NCI-H345 treated with DMSO at 0.1 percent for 48 hours (cell line): ENCODE measurements around the gene ZNF609.

Source experiments
- DNase-seq: peaks from one replicate; lab custom pipeline; 2025; ENCODE audit not compliant: unreplicated experiment; lab: John Stamatoyannopoulos, UW

Gene ZNF609

DNA sequence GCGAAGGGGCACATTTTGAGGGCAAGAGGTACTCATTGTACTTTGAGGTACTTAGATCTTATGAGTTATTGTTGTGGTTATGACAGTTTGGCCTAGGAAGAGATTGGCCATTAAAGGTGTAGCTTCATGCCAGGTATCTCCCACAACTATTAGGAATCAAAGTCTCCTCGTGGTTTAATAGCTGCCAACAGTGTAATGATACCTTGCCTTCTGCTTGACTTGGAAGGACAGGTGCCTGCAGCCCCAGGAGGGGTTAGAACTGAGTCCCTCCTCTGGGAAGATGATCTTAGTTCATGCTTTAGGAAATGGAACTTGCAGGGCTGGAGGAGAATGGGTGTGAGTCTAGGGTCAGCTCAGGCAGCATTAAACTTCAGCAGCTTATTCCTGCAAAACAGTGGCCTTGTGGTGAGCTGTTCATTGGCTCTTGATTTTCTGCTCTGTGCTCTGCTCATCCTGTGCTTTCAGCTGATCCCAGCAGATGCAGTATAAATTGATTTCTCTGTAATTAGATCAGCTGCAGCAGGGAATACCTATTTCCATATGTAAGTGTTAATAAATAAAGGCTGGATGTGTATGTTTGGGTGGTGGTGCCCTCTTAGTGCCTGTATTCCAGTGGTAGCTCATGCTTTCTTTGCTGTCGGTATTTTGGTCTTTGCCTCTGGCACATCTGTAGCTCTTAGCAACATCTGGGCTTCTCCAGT is 40.5 kb downstream of the ZNF609 start:
- DNase-seq: no peak

DNA sequence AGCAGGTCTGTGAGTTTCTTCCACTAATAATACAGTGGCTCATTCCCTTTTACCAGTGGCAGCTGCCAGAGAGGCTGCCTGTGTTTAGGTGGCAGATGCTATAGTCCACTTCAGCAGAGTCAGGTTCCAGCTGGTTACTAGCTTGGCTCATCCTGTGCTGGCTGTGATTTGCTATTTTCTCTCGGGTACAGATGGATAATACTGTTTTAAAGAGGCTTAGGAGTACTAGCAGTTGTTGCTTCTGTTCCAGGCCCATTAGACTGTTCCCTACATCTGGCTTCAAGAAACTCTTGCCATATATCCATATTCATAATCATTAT is 41.0 kb downstream of the ZNF609 start:
- no peak for DNase-seq

DNA sequence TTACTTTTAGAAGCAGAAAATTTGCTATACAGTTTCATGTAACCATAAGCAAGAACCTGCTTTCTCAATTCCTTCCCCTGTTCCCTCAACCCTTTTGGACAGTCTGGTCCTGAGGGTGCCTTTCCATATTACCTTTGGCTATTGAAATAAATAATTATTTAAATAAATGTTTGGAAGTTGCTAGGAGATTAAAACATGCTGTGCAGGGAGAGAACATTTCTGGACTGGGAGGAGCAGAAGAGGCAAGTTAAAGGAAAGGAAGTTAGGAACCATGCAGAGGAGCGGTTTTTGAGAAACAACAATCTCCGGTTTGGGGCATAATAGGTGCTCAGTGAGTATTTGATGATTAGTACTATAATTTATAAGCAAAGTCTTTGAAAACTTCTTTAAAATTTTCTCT is 41.8 kb downstream of the ZNF609 start:
- DNase-seq: no peak

GRCh38 chr15:64502551-64502950 is 42.2 kb downstream of the ZNF609 start:
- no peak for DNase-seq

DNA sequence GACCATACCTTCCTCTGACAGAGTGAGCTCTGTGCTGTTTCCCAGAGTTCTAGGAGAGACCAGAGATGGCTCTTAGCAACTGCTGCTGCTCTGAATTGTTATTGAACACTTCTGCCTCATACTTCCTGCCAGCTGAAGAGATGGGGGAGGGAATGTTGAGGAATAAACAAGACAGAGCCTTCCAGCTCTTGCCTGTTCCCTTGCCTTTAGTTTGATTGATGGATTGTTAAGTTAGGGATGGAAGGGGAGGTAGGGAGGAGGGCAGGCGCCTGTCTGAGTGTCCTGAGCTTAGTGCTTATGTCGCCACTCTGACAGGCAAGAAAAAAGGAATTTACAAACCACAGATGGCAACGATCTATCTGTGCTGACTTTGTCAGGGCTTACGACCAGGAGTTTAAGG is 42.8 kb downstream of the ZNF609 start:
- DNase-seq: no peak

- no peak for DNase-seq
These were observed 43.3 kb downstream of the ZNF609 start for GRCh38 chr15:64503640-64504039.

- no peak for DNase-seq
These were observed 47.0 kb downstream of the ZNF609 start for GRCh38 chr15:64507293-64507802.

DNA sequence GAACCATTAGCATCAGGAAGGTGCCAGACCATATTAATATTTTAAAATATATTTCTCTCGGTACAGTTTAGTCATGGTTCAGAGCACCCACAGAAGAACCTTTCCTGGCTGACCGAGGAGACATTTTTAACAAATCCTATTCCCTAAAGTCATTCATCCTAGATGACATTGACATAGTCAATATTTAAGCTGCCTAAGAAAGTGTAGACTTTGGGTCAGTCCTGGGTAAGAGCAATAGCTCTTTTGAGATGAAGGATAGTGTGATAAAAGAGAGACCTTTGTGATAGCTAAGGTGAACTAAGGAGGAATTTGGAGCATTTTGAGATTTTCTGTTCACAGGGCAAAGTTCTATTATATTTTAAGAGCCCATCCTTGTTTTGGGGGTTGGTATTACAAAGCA is 47.5 kb downstream of the ZNF609 start:
- no peak for DNase-seq

DNA sequence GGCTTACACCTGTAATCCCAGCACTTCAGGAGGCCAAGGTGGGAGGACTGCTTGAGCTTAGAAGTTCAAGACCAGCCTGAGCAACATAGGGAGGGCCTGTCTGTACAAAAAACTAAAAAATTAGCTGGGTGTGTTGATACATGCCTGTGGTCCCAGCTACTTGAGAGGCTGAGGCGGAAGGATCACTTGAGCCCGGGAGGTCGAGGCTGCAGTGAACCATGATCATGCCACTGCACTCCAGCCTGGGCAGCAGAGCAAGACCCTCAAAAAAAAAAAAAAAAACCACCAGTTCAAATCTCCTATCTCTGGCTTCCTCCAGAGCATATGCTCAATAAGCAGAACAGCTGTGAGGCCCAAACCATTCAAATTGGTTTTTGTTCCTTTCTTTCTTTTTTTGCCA is 53.4 kb downstream of the ZNF609 start:
- DNase-seq: no peak

- no peak for DNase-seq
These were observed 54.8 kb downstream of the ZNF609 start for GRCh38 chr15:64515196-64515595.

GRCh38 chr15:64515825-64516224 is 55.4 kb downstream of the ZNF609 start:
- no peak for DNase-seq

DNA sequence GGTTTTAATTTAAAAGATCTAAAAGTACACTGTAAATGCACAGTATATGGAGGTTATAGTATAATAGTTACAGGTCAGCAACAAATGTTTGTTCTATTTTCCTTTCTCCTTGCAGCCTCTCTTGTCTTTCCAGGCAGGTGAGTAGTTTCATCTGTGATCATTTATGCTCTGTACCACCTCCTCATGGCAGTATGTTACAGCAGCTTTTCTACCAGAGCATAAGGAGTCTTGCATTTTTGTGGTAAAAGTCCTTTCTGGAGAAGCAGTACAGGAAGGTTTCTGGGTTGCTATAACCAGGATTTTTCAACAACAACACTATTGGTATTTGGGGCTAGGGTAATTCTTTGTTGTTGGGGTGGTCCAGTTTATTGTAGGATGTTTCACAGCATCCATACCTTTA is 59.5 kb downstream of the ZNF609 start:
- DNase-seq: no peak

DNA sequence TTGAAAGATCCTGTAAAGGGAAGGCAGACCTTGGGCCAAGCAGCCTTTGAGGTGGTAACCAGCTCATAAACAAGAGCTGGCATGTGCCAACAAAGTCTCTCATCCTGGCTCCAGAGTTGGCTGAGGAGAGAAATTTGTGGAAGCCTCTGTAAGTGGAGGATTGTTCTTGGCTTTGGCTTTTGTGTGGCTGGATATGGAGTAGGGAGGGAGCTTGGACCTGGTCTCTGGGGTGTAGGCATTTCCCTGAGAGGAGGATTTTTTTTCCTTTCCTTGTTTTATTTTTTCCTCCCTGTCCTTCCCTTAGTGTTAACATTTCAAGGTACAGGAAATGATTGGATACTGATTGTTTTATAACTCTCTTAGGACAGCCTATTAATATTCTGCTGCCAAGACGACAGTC is 60.8 kb downstream of the ZNF609 start:
- DNase-seq: no peak

- DNase-seq: no peak
These were observed 61.4 kb downstream of the ZNF609 start for GRCh38 chr15:64521726-64522164.

- DNase-seq: no peak
These were observed 61.9 kb downstream of the ZNF609 start for GRCh38 chr15:64522226-64522823.

DNA sequence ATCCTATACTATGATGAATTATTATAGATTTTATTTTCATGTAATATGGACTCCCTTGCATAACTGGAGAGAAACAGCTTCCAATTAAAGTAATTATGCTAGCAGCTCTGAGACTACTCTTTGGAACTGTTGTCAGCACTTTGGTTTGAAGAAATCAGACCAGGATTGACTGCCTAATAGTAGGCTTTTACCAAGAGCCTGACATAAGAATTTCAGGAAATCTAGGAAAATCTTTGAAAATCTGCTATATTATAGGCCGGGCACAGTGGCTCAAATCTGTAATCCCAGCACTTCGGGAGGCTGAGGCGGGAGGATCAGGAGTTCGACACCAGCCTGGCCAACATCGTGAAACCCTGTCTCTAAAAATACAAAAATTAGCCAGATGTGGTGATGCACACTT is 62.9 kb downstream of the ZNF609 start:
- DNase-seq: no peak

DNA sequence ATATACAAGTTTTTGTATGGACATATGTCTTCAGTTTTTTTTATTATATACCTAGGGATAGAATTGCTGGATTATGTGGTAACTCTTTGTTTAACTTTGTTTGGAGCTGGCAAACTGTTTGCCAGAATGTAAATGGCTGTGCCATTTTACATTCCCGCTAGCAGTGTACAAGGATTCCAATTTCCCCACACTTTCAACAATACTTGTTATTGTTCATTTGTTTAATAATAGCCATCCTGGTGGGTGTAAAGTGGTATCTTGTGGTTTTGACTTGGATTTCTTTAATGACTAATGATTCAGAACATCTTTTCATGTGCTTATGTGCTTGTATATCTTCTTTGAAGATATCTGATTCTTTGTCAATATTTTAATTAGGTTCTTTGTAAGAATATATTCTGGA is 64.4 kb downstream of the ZNF609 start:
- no peak for DNase-seq

DNA sequence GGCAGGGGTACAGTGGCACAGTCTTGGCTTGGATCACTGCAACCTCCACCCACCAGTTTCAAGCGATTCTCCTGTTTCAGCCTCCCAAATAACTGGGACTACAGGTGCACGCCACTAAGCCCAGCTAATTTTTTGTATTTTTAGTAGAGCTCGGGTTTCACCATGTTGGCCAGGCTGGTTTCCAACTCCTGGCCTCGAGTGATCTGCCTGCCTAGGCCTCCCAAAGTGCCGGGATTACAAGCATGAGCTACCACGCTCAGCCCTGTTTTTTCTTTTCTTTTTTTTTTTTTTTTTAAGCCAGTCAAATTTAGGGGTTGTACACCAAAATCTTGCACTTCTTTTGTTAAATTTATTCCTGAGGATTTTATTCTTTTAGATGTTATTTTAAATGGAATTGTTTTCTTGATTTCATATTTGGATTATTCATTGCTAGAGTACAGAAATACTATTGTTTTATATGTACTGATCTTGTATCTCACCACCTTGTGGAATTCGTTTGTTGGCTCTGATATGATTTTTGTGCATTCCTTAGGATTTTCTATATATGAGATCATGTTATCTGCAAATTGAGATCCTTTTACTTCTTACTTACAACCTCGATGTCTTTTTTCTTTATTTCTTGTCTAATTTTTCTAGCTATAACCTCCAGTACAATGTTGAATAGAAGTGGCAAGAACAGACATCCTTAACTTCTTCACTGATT is 65.6 kb downstream of the ZNF609 start:
- no peak for DNase-seq

GRCh38 chr15:64527263-64527984 is 67.0 kb downstream of the ZNF609 start:
- no peak for DNase-seq

GRCh38 chr15:64528871-64529270 is 68.5 kb downstream of the ZNF609 start:
- DNase-seq: no peak

GRCh38 chr15:64530472-64530871 is 70.1 kb downstream of the ZNF609 start:
- DNase-seq: no peak

GRCh38 chr15:64530918-64531317 is 70.5 kb downstream of the ZNF609 start:
- no peak for DNase-seq
